Lung (tissue), 12 donors: ENCODE data around the gene PTPN5. TPM values are rescaled to one million over a fixed set of nuclear protein-coding genes. Genes with fewer than 3 reads are reported as not detected.

Source experiments
- ATAC-seq: fragments of 200-7000 bp; cut with Tn5 transposase; one replicate; pipeline ENCODE4 v1.9.1; 2020; ENCODE audit warnings: moderate number of reproducible peaks; ENCODE audit not compliant: insufficient read depth, low FRiP score
- DNase-seq, 3 donors: peaks; one replicate each; pipeline ENCODE4 v3.0.0-alpha.2; 2013 to 2017
- H3K27ac ChIP-seq, 2 donors: one replicate each; pipeline ENCODE4 v1.5.1; 2013; ENCODE audit warnings: mild to moderate bottlenecking in 2 of 2, moderate library complexity in 2 of 2, control low read depth in 1 of 2, inconsistent platforms in 1 of 2, low read depth in 1 of 2, low read length in 1 of 2
- H3K27me3 ChIP-seq, 3 donors: one replicate each; pipeline ENCODE4 v1.5.1; 2013; ENCODE audit warnings: low read length in 2 of 3; ENCODE audit not compliant: control insufficient read depth in 3 of 3, insufficient read depth in 3 of 3
- H3K36me3 ChIP-seq, 4 donors: one replicate each; pipeline ENCODE4 v1.5.1; 2013; ENCODE audit warnings: low read length in 4 of 4, mild to moderate bottlenecking in 1 of 4, moderate library complexity in 1 of 4; ENCODE audit not compliant: control insufficient read depth in 4 of 4, insufficient read depth in 4 of 4
- H3K4me1 ChIP-seq, 5 donors: one replicate each; pipeline ENCODE4 v1.5.1; 2013; ENCODE audit warnings: low read length in 5 of 5, mild to moderate bottlenecking in 2 of 5, moderate library complexity in 1 of 5; ENCODE audit not compliant: control insufficient read depth in 5 of 5, insufficient read depth in 5 of 5
- H3K4me3 ChIP-seq: one replicate; pipeline ENCODE4 v1.5.1; 2013; ENCODE audit warnings: mild to moderate bottlenecking, control low read depth, moderate library complexity
- H3K9ac ChIP-seq, 2 donors: one replicate each; pipeline ENCODE4 v1.5.1; 2013; ENCODE audit warnings: low read length in 2 of 2, control low read depth in 1 of 2; ENCODE audit not compliant: insufficient read depth in 1 of 2
- H3K9me3 ChIP-seq, 4 donors: one replicate each; pipeline ENCODE4 v1.5.1; 2013; ENCODE audit warnings: low read length in 3 of 4, mild to moderate bottlenecking in 1 of 4, moderate library complexity in 1 of 4; ENCODE audit not compliant: control insufficient read depth in 4 of 4, insufficient read depth in 3 of 4
- CTCF ChIP-seq: IDR thresholded peaks from 2 replicates; pipeline ENCODE4 v1.5.1; 2012; ENCODE audit warnings: mild to moderate bottlenecking; ENCODE audit errors: control extremely low read depth, extremely low read depth
- WGBS, 2 donors: extraction: QIAGEN DNeasy Blood & Tissue Kit; methylation state at CpG; one replicate each; pipeline ENCODE4 v1.1.7; 2013; 5-methylcytosine and 5-hydroxymethylcytosine counted together
- polyA plus RNA-seq, 2 donors: library from polyadenylated mRNA; stranded (reverse); fragments of 200-250 nt; gene quantifications; one replicate each; pipeline ENCODE4 v1.2.1, GENCODE V29; 2013
- total RNA-seq, 2 donors: library from RNA; depleted of rRNA in 1 of 2; stranded (reverse); fragments of >200 nt in 1 of 2; gene quantifications; one replicate each; pipeline ENCODE4 v1.2.1, GENCODE V29; 2014 to 2021
- donor health status: control.
- donor health status: control.
- donor health status: Bipolar disorder and iron deficiency.
- donor health status: healthy.
- donor health status: DM: yes; HTN: yes; CAD: no.

PTPN5 gene
- total and polyA plus RNA-seq, 4 donors: 0.02 to 0.15 TPM; not detected in 2

DNA sequence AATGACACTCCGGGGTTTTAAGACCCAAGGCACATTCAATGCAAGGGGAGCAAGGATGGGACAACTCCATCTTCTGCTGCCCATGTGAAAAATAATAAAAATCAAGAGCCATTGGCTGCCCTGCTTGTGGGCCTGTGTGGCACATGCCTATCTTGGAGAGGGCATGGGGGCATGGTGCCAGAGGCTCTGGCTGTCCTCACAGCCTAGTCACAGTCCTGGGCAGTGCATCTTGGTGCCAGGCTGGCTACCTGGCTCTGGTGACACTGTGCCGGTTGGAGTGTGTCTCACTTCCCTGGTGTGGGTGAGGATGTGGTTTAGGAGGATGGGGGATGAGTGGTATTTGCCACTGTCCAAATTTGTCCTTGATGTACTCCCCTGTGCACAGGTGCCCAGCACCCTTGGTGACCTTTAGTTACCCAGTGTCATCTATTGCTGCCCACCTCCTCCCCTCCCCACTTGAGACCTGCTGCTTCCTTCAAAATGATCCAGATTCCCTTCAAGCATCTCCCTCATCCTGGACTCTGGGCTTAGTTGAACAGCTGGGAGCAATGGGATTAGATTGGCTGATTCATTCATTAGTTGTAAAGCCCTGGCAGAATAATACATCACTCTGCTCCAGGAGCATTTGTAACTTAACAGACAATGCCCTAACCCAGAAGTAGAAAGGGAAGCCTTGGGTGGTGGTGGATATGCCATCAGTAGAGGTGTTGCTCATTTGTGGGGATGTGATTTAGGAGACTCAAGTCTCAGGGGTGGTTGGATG, 88.4 kb downstream of the PTPN5 start:
- TF ChIP-seq CTCF: no peak
- Histone ChIP-seq H3K9me3 (no peaks in the 10 kb centered on the region), H3K27me3 (no peaks in the 10 kb centered on the region), H3K27ac (no peak overlapping the region), H3K4me1 (peaks cover 12 to 50% (median 19%) of the 10 kb centered on the region in 5 donors), H3K4me3 (no peak overlapping the region), H3K9ac (no peak overlapping the region), H3K36me3 (peaks cover 0 to 12% (median 3%) of the 10 kb centered on the region in 4 donors)
- no peak for DNase-seq
- no peak for ATAC-seq
- WGBS, 2 donors: 92 to 94% methylated on average over 2 of the region's 2 CpGs

DNA sequence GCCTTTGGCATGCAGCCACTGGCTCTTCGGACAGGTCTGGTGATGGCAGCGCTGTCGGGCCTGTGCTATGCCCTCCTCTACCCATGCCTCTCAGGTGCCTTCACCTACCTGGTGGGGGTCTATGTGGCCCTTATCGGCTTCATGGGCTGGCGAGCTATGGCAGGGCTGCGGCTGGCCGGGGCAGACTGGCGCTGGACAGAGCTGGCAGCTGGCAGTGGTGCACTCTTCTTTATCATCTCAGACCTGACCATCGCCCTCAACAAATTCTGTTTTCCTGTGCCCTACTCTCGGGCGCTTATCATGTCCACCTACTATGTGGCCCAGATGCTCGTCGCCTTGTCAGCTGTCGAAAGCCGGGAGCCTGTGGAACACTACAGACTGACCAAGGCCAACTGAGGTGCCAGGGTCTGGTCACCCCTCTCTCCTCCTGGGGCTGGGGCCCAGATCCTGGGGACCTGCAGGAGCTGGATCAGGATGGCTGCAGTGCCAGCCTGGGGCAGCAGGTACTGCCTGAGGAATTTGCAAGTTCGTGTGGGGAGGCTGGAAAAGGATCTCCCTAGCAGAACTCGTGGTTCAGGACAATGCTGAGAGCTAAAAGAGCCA, 89.9 kb downstream of the PTPN5 start:
- Histone ChIP-seq H3K27ac (no peak overlapping the region), H3K9ac (no peak overlapping the region), H3K9me3 (no peaks in the 10 kb centered on the region), H3K36me3 (peaks cover 0 to 12% (median 3%) of the 10 kb centered on the region in 4 donors), H3K4me3 (no peak overlapping the region), H3K4me1 (peaks cover 12 to 46% (median 12%) of the 10 kb centered on the region in 5 donors), H3K27me3 (no peaks in the 10 kb centered on the region)
- ATAC-seq: no peak
- 95 to 97% methylated on average over 17 of the region's 17 CpGs for WGBS, 2 donors
- TF ChIP-seq CTCF: no peak
- no peak for DNase-seq

DNA sequence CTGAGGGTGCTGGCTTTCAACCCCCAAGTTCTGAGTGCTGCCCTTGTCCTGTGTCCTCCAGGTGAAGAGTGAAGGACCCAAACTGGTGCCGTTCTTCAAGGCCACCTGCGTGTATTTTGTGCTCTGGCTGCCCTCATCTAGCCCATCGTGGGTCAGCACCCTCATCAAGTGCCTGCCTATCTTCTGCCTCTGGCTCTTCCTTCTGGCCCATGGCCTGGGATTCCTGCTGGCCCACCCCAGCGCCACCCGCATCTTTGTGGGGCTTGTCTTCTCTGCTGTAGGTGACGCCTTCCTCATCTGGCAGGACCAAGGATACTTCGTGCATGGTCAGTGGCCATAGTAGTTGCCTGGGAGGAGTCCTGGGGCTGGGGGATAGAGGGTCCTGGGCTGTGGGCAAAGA, 90.7 kb downstream of the PTPN5 start:
- Histone ChIP-seq H3K4me1 (peaks cover 11 to 41% (median 12%) of the 10 kb centered on the region in 5 donors), H3K27me3 (no peaks in the 10 kb centered on the region), H3K9me3 (no peaks in the 10 kb centered on the region), H3K36me3 (peaks cover 0 to 12% (median 3%) of the 10 kb centered on the region in 4 donors), H3K9ac (no peak overlapping the region), H3K27ac (no peak overlapping the region), H3K4me3 (no peak overlapping the region)
- no peak for ATAC-seq
- DNase-seq: no peak
- 97 to 98% methylated on average over 7 of the region's 7 CpGs for WGBS, 2 donors
- TF ChIP-seq CTCF: no peak
